GM19463 (cell line): ENCODE results near the gene CLCN1.
"Not testable (repeated sequence)": the region's sequence is repeated elsewhere in the genome, so short reads cannot be mapped to it uniquely, and the experiment has no call there.

Source experiments
- ATAC-seq: cut with Tn5 transposase; IDR thresholded peaks from one replicate; pipeline ENCODE4 v1.9.1; 2021; ENCODE audit warnings: mild to moderate bottlenecking, moderate library complexity; ENCODE audit not compliant: unreplicated experiment

Gene CLCN1

GRCh38 chr7:143383642-143383957, 67.7 kb downstream of the CLCN1 start:
- ATAC-seq: no peak

DNA sequence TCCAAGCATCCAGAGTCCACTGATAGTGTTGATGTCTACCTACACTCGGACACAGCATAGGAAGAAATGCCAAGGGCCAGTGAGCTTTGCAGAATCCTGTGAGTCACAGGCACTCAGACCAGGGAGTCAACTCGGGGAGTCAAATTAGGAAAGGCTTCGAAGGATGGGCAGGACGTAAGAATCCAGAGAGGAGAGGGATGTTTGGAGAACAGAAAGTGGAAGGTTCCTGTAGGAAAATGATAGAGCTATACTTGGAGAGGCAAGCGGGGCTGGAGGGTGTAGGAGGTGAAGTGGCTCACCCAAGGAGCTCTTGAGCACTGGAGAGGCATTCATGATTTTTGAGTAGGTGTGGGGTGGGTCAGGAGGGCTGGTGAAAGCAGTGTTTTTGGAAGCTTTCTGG, 68.2 kb downstream of the CLCN1 start:
- ATAC-seq: no peak

DNA sequence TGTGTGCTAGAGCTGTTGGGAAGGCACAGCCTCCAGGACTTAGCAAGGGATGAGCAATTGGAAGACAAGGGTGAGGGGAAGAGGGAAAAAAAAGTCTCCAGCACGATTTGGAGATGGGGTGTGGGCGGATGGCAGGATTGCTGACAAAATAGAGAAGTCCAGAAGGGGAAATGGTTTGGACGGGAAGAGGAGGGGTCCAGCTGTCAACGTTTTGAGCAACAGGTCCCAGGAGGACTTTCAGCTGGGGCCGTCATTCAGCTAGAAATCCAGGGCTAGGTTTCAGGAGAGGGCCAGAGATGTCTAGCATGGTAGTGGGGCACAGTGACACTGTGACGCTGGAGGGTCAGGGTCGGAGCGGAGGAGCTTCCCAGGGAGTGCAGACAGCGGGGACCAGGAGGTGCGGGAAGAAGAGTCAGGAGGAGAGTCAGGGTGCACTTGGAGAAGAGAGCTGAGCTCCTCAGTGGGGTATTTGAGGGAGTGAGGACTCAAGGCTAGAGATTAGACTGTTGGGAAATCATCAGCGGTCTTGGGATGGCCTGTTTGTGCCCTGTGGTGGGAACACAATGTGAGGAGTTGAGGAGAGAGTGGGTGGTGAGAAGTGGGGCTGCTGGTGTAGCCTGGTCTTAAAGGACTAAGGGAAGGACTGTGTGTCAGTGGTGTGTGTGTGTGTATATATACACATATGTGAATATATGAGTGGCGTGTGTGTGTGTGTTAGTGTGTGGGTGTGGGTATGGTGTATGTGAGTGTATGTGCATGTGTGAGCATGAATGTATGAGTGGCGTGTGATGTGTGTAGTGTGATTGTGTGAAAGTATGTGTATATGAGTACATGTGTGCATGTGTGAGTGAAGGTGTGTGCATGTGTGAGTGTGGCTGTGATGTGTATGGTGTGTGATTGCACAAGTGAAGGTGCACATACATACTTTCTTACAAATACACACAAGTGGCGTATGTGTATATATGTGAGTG, 69.0 kb downstream of the CLCN1 start:
- ATAC-seq: no peak

DNA sequence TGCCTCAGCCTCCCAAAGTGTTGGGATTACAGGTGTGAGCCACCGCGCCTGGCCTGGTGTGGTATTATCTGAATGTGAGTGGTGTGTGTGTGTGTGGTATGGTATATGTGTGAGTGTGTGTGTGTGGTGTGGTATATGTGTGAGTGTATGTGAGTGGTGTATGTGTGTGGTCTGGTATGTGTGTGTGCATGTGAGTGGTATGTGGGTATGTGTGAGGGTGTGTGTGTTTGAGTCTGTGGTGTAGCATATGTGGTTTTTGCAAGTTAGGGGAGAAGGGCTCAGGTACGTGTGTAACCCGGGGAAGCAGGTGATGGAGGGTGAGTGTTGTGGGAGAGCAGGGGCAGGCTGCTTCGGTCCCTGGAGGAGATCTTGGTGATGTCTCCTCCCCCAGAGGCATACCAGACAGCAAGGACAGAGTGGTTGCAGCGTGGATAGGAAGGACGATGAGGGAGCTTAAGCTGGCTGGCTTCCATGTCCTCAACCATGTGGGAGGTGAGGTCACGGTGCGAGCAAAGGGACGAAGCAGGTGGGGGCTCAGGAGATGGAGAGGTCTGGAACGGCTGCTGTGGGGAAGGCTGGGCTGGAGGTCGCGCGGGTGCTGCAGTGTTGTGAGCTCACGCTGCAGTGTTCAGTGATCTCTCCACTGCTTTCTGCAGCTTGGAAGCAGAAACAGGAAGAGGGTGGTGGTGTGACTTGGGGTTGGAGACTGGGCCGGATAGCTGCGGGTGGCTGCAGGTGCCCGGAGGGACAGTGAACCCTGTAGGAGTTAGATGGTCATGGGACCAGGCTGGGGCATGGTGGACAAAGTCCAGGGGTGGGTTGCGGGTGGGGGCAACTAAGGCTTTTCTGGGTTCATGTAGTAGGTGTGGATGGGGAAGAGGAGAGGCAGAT, 70.2 kb downstream of the CLCN1 start:
- ATAC-seq: peak; percentile 26

DNA sequence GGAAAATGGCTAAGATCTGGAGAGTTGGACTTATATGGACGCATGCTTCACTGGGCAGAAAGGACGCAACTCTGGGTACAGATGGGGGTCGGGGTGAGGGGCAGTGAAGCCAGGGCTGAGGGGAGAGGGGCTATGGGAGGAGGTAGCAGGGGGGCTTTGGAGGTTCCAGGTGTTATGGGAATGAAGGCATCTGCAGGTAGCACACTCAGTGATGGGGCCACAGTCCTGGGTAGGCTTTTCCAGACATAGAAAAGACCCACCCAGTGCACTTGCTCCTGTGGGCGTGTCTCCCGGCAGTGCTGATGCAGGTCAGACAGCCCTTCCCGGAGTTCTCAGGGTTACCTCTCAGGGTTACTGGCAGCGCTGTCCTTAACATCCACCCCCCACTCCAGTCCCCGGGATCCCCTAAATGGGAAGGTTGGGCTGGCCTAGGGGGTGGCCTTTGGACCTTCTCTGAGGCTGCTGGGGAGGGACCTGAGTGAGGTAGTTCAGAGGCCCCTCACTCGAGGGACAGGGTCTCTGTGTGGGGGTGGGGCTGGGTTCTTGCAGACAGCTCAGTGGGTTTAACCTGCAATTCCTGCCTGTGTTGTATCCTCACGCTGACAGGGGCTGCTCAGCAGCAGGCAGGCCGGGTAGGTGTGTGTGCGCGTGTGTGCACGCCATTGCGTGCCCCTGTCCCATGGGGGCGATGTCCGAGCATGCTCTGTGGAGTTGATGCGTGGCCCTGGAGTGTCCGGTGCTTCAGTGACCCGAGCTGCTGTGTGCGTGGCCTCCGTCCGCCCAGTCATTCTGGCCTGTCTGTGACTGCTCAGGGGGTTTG, 71.5 kb downstream of the CLCN1 start:
- ATAC-seq: no peak

DNA sequence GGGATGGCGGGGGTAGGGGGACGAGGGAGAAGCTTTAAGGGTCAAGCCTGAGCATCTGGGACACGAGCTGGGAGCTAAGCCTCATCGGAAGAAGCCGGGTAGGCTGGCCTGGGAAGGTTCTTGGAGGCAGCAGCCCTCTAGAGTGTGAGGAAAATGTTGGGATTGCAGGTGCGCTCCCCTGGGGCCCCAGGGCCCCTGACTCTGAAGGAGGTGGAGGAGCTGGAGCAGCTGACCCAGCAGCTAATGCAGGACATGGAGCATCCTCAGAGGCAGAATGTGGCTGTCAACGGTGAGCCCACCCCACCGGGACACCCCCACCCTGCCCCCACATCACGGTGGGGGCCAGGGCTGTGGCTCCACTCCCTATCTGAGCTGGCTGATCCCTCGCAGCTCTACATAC, 72.1 kb downstream of the CLCN1 start:
- no peak for ATAC-seq

GRCh38 chr7:143388491-143389101, 72.7 kb downstream of the CLCN1 start:
- no peak for ATAC-seq

DNA sequence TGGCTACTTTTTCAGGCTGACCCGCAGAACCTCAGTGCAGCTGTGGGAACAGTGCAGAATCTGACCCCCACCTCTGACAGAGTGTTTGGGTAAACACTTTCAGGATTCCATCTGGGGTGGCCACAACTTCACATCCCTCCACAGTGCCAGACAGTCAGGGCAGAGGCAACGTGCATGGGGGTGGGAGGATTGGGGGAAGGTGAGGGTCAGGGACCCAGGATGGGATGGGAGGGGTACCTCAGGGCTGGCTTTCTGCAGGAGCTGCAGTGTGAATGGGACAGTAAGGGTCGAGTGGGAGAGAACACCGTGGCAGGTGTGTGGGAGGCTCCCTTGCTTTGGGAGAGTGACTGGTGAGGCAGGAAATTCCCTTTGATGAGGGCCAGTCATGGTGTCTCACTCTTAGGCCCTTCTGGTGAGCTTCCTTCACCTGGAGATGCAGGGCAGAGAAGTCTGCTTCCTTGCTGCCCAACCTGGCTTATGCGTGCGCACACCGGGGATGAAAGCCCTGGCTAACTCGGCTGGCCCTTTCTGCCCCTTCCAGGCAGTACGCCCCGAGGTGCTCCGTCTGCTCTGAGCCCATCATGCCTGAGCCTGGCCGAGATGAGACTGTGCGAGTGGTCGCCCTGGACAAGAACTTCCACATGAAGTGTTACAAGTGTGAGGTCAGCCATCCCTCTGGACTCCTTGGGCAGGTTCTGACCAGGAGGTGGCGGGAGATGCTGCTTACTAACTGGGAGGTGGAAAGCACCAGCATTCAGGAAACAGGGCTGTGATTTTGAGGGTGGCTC, 73.6 kb downstream of the CLCN1 start:
- no peak for ATAC-seq

GRCh38 chr7:143390104-143390772, 74.3 kb downstream of the CLCN1 start:
- ATAC-seq: no peak

GRCh38 chr7:143390773-143391317, 74.9 kb downstream of the CLCN1 start:
- ATAC-seq: no peak

DNA sequence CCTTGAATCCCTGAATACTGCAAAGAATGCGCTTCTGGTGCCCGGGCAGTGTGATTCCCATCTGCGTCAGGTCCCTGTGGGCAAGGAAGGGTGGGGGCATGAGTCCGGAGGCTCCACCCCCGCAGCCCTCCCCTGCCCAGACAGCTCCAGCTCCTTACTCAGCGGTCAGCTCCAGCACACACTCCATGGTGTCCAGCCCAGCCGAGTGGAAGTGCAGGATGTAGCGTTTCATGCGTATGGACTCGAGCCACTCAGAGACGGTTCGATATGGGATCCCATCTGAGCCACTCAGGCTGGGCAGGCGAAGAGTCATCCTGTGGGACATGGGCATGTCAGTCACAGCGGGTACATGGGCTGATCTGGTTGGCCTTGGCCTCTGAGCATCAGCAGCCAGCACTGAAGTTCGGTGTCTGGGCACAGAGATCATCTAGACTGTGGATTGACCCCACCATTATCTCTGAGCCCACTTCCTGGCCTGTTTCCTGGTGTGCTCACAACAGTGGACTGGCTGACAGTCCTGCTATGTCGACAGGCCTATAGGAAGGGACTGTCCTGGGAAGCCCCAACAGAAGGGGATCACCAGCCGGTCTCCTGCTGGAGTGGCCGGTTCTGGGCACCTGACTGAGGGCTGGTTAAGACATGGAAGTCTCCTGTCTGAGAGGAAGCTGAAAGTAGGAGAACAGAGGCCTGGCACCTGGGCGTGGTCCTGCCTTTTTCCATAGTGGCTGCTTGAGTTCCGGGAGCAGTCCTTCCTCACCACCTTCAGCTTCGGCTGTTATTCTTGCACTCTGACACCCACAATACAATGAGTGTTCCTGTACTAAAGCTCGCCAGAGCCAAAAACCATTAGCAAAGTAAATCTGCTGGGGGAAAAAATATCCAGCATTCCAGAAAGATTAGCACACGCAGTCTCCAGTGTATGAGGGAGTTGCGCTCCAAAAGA, 75.8 kb downstream of the CLCN1 start:
- no peak for ATAC-seq

DNA sequence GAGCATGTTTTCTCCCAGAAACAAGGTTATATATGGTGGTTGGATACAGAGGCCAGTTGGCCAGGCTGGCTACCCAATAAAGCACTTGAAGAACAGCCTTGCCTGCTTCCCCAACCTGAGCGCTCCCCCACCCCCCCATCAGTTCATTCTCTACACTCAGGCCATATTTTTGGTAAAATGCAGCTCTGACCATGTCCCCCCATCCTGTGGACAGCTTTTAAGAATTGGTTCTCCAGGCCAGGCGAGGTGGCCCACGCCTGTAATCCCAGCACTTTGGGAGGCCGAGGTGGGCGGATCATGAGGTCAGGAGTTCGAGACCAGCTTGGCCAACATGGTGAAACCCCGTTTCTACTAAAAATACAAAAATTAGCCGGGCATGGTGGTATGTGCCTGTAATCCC, 76.5 kb downstream of the CLCN1 start:
- not testable (repeated sequence) for ATAC-seq

GRCh38 chr7:143392875-143393266, 77.0 kb downstream of the CLCN1 start:
- ATAC-seq: no peak

GRCh38 chr7:143393267-143394041, 77.5 kb downstream of the CLCN1 start:
- ATAC-seq: no peak

GRCh38 chr7:143394068-143394467, 78.2 kb downstream of the CLCN1 start:
- no peak for ATAC-seq

DNA sequence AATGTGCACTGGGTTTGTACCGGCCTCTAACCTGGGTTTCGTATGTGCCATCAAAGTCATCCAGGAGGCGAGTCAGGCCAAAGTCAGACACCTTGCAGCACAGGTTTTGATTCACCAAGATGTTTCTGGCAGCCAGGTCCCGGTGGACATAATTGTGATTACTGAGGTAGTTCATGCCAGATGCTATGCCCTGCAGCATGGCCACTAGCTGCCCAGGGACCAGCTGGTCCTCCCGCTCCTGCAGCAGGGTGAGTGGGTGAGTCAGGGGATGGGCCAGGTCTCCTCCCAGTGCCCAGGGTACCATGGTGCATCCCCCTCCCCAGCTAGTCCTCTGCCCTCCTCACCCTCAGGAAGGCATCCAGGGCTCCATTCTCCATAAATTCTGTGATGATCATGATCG, 78.9 kb downstream of the CLCN1 start:
- no peak for ATAC-seq
